ENCODE measurements around the gene PLSCR1. TPM values are rescaled to one million over a fixed set of nuclear protein-coding genes. Genes with fewer than 3 reads are reported as not detected.

The PLSCR1 gene
- total and polyA plus RNA-seq, 9 of the 15 experiments (the other 6 are each of a cell fraction or from before 2014, with no cell fraction given): 40.6 to 122 (median 69.1) TPM

DNA sequence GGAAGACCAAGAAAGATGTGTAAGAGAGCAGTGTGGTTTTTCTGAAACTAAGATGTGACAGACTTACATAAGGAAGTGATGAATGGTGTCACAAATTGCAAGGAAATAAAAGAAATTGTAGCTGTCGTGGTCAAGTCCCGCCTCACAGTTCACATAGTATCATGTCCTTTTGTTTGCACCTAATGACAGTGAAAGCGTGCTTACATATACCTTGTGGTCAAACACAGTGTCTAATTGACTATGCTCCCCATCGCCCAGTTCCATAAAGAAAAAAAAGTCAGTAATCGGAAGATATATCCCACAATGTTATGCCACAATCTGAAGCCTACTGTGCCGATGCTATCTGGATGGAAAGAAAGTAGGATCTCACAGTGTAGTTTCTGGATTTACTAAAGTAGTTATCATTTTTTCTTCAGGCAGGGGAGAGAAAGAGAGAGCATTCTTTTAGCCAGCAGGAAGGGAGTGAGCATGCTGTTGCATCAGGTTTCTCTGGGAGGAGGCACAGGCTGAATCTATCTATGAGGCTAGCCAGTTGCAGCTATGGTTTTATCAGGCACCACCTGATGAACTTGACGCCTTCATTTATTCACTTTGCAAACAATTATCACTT lies 9.8 kb upstream of the PLSCR1 start (continued):
- TF ChIP-seq, protein P1, sequence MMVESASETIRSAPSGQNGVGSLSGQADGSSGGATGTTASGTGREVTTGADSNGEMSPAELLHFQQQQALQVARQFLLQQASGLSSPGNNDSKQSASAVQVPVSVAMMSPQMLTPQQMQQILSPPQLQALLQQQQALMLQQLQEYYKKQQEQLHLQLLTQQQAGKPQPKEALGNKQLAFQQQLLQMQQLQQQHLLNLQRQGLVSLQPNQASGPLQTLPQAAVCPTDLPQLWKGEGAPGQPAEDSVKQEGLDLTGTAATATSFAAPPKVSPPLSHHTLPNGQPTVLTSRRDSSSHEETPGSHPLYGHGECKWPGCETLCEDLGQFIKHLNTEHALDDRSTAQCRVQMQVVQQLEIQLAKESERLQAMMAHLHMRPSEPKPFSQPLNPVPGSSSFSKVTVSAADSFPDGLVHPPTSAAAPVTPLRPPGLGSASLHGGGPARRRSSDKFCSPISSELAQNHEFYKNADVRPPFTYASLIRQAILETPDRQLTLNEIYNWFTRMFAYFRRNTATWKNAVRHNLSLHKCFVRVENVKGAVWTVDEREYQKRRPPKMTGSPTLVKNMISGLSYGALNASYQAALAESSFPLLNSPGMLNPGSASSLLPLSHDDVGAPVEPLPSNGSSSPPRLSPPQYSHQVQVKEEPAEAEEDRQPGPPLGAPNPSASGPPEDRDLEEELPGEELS (CRISPR knock-in tag; IDR thresholded peaks at IDR 0.05; ENCODE audit: borderline replicate concordance): no peak
- TF ChIP-seq BCOR (IDR thresholded peaks at IDR 0.05) (no peak), ZNF589 (CRISPR knock-in tag; IDR thresholded peaks at IDR 0.05; ENCODE audit: low read depth) (peak; percentile 60), NR0B1 (IDR thresholded peaks at IDR 0.05; ENCODE audit: partially characterized antibody) (no peak), HLTF (IDR thresholded peaks at IDR 0.05) (no peak), ZNF239 (CRISPR knock-in tag; IDR thresholded peaks at IDR 0.05) (no peak; the same call in 1 of the 2 replicates), ZBTB5 (IDR thresholded peaks at IDR 0.05) (no peak), SRF (CRISPR knock-in tag; IDR thresholded peaks at IDR 0.05) (no peak), SMAD3 (CRISPR knock-in tag; conservative IDR thresholded peaks at IDR 0.05) (no peak), MIER1 (IDR thresholded peaks at IDR 0.05; ENCODE audit: low read depth) (no peak), ARID1B (IDR thresholded peaks at IDR 0.05) (peak; percentile 77), MAFG (tag; conservative IDR thresholded peaks at IDR 0.05) (no peak), WHSC1 (IDR thresholded peaks at IDR 0.05; ENCODE audit: low read length) (no peak), ATF7 (IDR thresholded peaks at IDR 0.05) (peak; percentile 68; the same call in 1 of the 2 replicates), HDAC1 (IDR thresholded peaks at IDR 0.05) (no peak), ZNF274 (IDR thresholded peaks at IDR 0.05; ENCODE audit: borderline replicate concordance, low read depth, low read length) (no peak), ZBTB34 (CRISPR knock-in tag; IDR thresholded peaks at IDR 0.05) (no peak), ZSCAN29 (IDR thresholded peaks at IDR 0.05) (no peak)
- TF ChIP-seq, protein P2, sequence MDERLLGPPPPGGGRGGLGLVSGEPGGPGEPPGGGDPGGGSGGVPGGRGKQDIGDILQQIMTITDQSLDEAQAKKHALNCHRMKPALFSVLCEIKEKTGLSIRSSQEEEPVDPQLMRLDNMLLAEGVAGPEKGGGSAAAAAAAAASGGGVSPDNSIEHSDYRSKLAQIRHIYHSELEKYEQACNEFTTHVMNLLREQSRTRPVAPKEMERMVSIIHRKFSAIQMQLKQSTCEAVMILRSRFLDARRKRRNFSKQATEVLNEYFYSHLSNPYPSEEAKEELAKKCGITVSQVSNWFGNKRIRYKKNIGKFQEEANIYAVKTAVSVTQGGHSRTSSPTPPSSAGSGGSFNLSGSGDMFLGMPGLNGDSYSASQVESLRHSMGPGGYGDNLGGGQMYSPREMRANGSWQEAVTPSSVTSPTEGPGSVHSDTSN (CRISPR knock-in tag; IDR thresholded peaks at IDR 0.05; ENCODE audit: low read depth): no peak
- TF ChIP-seq, protein P2 (tag; conservative IDR thresholded peaks at IDR 0.05; ENCODE audit: low read depth): 0 out of 2 replicates have a peak, but pooled peaks have one; percentile 19

Measured in K562 (cell line).